SIG-M5 (cell line): ENCODE data around the gene EEFSEC.

ENCODE experiments used
- DNase-seq: peaks from one replicate; lab custom pipeline; 2025; lab: John Stamatoyannopoulos, UW

The EEFSEC gene

DNA sequence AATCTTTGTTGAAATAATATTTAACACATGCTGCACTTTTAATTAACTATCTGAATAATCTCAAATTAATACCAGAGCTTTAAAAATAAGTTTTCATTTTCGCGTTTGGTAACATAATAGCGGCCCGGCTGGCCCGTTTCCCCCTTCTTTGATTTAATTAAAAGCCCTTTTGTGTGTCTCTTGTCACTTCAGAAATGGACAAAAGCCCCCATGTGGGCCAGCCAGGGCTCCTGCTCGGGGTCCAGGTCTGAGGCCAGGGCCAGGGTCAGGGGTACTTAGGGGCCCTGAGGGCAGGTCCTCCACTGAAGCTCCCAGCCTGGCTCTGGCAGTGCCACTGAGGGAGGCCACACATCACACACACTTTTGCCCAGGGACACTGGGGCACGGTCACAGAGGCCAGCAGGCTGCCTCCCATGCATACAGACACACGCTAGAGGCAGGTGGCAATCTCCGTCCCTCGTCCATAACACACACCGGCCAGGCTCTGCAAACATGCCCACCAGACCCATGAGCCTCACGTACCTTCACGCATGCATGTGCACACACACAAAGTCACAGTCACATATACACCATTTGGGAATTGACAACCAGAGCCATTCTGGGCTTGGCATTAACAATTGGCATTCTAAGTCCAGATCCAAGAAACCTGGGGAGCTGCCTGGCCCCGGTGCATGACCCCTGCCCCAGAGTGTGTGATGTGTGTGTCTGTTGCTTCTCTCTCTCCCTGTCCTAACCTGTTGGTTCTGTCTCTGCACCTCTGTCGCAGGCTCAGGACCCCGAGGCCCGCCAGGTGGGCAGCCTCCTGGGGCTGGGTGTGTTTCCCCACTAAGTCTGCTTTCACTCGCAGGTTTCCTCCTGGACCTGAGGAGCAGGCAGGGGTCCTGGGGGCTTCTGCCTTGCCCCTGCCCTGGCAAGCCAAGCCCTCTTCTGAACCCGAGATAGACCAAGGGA, 274.9 kb downstream of the EEFSEC start:
- DNase-seq = no peak

DNA sequence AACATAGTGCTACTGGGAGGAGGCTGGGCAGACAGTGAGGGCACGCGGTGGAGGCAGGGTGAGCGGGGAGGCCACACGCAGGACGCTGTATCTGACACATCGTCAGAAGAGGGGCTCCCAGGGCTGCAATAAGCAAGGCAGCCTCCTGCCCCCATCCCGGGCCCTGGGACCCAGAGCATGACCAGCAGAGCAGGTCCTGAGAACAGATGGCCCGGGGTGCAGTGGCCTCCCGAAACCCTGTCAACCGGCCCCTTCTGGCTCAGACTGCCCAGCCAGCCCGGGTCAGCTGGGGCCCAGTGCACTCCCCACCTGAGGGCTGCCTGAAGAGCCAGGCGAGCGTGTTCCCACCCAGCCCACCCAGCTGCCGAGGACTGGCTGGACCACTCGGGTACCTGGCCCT, 276.0 kb downstream of the EEFSEC start:
- no peak for DNase-seq

DNA sequence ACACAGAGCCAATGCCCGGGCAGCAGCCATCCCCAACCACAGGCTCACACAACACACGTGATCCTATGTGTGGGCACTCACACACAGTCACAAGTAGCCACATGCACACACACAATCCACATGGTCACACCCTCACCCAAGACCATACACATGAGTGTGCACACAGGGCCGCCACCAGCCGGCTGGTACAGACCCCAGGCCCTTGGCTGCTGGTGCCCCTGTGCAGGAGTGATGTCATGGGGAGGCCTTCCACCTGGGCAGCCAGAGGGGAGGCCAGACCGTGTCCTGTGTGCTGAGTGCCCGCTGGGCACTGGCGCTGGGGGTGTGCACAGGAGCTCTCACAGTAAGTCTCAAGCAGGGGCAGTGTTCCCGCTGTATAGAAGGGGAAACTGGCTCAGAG, 276.5 kb downstream of the EEFSEC start:
- no peak for DNase-seq

DNA sequence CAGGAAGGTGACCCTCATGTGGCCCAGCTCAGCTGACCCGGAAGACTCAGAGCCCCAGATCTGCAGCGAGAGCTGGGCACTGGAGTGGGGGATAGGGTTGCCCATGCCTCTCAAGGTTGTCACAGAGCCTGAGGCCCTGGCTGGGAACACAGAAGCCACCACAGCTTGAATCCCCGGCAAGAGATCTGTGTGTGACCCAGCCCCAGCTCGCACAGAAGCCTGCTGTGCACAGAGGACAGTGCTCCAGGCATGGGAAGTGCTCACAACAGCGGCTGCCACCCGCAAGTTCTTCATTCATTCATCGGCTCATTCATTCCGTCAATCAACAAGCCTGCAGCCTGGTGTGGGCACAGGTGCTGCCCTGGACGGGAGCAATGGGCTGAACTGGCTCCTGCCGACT, 277.0 kb downstream of the EEFSEC start:
- DNase-seq = no peak

DNA sequence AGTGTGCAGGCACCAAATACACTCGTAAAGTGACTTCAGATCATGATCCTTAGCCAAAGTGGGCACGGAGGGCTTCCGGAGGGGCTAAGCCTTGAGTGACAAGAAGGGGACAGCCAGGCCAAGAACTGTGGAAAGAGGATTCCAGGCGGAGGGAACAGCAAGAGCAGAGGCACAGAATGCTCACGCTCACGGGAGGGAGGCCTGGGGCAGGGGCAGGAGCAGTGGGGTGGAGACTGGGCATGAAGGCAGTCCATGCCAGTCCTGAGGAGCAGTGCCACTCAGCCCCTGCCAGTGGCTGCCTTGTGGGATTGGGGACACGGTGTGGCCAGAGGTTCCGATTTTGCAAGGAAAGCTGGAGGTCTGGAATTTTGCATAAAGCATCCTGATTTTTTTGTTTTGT, 277.4 kb downstream of the EEFSEC start:
- DNase-seq = no peak

DNA sequence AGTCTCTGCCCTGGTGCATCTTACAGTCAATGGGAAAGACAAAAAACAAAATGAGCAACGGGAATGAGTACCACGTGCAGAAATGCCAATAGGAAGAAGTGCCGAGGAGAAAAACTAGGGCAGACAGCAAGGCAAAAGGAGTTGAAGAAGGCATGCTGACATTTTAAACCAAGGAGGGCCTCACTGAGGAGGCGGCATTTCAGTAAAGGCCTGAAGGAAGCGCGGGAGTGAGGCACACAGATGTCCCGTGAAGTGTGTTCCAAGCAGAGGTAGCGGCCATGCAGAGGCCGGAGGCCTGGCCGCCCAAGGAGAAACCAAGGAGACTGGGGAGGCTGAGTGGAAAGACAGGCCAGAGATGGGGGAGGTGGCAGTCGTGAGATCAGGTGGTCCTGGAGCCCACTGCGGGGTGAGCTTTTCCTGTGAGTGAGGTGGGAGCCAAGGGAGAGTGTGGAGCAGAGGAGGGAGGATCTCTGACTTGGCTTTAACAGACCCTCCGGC, 278.6 kb downstream of the EEFSEC start:
- no peak for DNase-seq

DNA sequence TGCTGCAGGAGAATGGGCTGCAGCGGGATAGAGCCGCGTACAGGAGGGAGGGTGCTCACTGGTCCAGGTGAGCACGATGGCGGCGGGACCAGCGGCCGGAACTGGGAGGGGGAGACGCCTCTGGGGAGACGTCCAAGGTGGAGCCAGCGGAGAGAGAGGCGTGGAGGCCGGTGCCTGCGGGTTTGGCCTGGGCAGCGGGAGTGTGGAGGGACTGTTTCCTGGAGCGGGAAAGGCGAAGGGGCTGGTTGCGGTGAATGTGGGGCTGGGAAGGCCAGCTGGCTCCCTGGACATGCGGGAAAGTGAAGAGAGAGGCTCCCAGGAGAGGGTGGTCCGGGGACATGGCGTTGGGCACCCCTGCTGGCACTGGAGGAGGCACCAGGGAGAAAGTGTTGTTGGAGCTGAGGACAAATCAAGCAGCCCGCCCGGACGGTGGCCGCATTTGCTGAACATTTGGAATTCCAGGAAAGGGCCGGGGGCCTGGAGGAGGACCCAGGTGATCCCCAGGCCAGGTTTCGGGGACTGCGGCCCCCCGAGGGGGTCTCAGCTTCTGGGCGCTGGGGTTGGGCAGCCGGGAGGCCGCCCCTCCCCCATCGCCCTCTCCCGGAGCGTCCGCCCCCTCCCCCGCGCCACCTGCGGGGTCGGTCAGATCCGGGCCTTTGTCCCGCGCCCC, 279.2 kb downstream of the EEFSEC start:
- no peak for DNase-seq

DNA sequence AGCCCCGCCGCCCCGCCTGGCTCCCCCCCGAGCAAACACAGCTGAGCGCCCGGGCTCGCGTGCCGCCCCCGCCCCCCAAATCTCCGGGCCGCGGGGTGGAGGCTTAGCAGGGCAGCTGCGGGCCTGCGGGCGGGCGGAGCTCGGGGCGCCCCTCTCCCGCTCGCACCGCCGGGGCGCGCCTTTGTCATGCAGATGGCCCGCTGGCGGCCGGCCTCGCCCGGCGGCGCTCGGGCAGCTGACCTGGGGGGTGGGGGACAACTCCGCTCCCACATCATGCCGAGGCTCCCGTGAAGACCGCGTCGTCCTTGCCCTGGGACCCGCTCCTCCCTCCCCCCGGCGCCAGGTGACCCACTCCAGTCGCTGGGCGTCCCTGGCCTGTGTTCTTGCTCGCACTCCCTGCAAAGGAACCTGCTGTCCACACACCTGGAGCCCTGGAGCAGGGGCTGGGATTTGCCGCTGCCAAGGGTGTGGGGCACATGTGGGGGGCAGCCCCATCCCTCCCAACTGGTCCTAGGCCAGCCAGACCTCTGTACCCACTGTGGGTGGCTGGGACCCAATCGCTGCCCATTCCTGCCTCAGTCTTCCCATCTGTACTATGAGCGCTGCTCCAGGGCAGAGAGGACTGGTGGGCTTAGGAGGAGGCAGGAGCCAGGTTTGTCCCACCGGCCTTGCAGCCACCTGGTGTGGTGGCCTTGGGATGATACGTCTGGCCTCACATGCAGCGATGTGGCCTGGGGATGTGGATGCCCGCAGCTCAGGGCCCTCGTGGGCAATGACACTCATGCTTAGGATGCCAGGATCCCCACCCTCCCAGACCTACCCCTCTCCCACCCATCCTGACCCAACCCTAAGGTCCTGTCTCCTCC, 279.9 kb downstream of the EEFSEC start:
- no peak for DNase-seq

DNA sequence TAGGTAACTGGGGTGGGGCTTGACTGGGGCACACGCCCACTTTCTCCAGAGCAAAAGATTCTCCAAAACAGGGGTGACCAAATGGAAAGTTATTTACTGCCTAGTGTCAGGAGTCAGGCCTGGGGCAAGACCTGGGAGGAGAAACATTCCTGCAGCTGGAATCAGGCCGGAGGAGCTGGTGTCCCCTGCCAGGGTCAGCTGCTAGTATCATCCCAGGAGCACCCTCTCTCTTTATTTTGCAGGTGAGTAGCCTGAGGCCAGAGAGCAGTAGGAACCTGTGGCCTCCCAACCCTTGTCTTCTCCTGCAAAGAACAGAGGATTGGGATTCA, 280.5 kb downstream of the EEFSEC start:
- no peak for DNase-seq

DNA sequence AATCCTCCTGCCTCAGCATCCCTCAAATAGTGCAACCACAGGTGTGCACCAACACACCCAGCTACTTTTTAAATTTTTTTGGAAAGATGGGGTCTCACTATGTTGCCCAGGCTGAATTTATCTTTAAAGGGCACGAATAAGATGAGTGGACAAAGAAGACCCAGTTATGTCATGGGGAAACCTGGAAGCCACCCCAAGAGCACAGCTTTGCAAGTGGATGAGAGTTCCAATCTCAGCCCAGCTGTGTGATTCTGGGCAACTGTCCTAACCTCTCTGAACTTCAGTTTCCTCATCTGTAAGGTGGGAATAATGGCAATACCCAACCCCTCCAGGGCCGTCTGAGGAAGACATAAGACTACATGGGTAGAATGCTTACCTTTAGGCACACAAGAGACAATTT, 281.2 kb downstream of the EEFSEC start:
- no peak for DNase-seq

DNA sequence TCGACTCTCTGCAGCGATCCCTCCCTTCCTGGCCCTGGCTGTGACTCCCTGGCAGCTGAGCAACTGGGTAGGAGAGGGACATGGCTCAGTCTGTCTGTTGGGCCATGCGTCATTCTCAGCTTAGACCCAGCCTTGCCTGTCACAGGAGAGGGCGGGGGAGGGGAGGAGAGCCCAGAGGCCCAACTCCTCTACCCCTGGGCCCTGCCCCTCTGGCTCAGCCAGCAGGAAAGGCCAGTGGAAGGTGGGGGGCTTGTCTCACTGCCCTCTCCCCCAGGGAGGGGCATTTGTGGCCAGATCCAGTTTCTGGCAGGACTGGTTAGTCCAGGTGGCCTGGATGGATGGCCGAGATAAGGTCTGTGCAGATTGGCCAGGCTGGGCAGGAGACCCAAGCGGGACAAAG, 281.8 kb downstream of the EEFSEC start:
- DNase-seq = no peak

DNA sequence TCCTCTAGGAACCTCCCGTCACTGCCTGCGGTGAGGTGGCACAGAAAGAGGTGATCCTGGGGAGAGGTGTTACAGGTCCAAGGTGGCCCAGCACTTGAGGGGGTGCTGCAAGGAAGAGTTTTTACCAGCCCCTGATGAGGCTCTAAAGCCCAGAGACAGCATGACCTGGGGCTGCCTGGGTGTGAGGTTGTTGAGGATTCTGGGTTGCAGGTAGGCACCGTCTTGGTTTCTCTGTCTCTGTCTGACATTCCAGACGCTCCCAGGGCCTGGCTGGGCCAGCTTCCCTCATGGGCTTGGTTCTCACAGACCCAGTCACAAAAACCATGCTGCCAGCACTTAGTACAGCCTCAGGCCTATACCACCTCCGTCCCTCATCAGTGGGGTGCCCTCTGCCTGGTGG, 282.3 kb downstream of the EEFSEC start:
- DNase-seq = no peak

DNA sequence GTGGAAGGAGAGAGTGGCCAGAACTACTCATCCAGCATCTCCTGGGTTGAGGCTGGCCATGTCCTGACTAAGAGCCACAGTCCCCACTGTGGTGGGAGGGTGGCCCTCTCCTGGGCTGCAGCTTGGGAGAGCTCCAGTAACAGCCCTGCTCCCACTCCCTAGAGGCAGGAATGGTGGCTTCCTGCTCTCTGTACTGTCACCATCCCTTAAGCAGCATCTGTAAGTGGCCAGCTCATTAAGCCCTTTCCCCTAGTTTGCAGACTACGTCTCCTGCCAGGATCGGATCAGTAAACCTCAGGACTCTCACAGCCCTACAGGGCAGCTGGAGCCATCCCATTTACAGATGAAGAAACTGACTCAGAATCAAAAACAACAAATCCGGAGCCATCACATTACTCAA, 282.9 kb downstream of the EEFSEC start:
- no peak for DNase-seq

DNA sequence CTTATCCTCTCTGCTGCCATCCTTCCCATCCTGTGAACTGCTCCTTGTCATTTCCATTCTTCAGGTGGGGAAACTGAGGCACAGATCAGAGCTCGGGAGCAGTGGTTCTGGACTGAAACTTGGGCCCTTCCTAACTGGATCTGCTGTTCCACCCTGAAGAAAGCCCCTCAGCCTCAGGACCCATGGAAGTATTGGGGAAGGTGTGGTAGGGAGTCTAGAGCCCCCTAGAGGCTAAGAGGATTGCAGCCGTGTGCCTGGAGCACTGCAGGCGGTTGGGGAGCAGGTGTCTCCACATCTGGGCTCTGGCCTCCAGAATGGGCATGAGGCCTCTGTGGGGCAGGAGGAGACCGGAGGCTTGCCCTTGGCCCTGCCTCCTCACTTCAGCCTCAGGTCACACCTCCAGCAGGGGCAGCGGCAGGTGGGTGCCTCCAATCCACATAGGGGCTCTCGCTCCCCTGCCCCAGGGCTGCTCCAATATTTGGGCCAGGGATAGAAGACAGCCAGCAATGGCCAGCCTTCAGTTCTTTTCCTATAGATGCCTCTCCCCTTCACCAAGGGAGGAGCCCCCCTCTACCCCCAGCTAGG, 285.3 kb downstream of the EEFSEC start:
- DNase-seq = no peak

DNA sequence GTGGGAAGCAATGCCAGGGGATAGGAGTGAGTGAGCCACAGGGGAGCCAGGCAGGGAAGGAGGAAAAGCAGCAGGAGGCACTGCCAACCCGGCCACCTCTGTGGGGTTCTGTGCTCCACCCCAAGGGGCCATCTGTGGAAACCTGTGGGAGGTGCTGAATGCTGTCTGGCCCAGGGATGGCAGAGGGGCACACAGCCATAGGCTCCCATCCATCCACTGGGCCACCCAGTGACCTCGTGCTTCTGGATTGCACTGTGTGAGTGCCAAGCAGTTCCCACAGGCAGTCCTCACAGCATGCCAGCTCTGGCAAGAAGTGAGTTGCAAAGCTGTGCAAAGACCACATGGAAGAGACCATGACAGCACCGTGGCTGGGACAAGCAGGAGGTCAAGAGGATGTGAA, 285.9 kb downstream of the EEFSEC start:
- no peak for DNase-seq

DNA sequence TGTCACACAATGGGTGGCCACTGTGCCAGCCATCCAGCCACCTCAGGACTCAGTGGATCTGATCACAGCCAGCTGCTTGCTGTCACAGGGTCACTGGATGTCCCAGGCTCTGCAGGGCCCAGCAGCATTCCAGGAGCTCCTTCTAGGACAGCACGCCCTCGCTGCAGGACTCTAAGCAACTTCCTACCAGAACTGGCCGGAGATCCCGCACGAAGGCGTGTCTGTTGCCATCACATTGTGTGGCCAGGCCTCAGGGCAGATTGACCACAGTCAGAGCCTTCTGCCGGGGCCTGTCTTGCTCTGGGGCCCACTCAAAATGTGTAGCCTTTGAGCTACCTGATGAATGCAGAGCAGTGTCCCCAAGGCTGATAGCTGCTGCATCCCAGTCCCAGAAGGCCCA, 288.8 kb downstream of the EEFSEC start:
- DNase-seq = no peak

DNA sequence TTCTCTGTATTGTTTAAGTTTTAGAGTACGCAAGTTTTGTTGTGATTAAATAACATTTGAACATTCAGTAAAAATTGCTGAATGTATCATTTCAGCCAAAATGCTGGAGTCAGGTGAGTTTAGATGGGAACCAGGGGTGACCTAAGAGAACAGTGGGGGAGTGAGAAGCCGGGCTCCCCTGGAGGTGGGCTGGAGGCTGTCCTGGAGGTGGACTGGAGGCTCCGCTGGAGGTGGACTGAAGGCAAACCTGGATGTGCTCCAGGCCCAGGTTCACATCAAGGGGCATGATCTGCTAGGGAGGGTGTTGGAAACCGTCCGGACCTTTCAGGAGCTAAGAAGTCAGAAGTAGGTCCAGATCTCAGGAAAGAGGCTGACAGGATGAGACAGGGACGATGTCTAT, 289.7 kb downstream of the EEFSEC start:
- no peak for DNase-seq

DNA sequence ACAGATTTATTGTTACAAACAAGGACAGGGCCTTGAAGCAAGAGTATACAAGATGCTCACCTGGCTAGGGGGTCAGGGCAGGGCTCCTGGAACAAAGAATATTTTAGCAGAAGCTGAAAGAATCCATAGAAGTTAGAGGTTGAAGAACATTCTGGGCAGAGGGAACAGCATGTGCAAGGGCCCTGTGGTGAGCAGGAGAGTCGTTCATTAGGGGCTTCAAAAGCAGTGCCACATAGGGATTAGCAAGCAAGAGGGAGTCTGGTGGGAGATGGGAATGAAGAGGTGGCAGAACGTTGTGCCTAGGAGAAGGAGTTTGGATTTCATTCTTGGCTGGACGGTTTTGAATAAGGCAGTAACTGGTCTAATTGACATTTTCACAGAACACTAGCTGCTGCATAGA, 290.5 kb downstream of the EEFSEC start:
- no peak for DNase-seq

DNA sequence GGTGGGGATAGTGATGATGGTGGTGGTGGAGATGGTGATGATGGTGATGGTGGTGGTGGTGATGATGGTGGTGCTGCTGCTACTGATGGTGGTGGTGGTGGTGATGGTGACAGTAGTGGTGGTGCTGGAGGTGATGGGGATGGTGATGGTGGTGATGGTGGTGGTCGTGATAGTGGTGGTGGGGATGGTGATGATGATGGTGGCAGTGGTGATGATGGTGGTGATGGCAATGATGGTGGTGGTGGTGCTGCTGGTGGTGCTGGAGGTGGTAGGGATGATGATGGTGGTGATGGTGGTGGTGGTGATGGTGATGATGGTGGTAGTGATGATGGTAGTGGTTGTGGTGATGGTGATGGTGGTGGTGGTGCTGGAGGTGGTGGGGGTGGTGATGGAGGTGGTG, 292.1 kb downstream of the EEFSEC start:
- DNase-seq = no peak

DNA sequence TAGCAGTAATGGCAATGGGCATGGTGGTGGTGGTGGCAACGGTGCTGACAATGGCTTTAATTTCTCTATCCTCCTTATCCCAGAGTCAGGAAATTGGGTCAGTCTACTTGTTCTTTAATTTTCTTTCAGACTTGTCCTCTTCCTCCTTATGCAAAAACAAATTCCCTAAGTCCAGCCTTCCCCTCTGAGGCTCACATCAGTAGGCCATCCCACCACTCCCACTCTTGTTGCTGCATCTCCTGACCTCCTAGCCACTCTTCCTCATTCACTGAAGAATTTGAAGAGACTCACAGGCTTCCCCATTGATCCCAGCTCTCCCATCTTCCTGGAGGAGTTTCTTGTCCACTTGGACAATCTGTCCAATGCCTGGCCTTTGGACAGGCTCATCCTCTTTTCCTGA, 293.5 kb downstream of the EEFSEC start:
- no peak for DNase-seq

DNA sequence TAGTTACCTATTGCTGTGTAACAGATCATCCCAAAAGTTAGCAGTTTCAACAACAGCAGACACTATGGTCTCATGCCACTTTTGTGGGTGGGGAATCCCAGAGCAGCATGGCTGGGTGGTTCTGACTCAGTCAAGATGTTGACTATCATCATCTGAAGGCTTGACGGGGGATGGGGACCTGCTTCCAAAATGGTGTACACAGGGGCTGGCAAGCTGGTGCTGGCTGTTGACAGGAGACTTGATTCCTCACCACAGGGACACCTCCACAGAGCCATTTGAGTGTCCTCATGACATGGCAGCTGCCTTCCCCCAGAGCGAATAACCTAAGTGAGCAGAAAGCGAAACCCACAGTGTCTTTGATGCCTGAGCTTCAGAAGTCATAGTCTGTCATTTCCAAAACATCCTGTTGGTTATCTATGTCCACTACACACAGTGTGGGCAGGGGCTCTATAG, 294.3 kb downstream of the EEFSEC start:
- DNase-seq = no peak

DNA sequence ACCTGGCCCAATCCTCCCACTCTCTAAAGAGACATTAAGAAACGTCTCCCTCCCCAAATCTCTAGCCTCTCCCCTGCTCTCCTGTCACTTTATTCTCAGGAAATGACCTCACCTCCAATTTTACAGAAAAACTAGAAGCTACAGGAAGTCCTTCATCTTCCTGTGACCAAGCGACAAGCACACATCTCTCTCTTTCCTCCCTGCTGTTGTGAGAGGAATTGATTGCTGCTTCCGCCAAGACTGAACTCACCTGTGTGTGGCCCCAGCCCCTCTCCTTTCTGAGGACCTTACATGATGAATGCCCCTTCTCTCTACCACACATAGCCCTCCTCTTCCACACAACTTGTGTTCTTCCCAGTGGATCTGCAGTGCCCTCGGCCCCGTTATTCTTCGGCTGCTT, 295.2 kb downstream of the EEFSEC start:
- DNase-seq = no peak
